NCI-H1417 (cell line): ENCODE measurements around the gene RBM15B.
"Not testable (repeated sequence)": the region's sequence is repeated elsewhere in the genome, so short reads cannot be mapped to it uniquely, and the experiment has no call there.

Experiments used
- DNase-seq, 3 experiments: peaks; one replicate each; lab custom pipeline; 2025; lab: John Stamatoyannopoulos, UW

RBM15B gene, protein sequence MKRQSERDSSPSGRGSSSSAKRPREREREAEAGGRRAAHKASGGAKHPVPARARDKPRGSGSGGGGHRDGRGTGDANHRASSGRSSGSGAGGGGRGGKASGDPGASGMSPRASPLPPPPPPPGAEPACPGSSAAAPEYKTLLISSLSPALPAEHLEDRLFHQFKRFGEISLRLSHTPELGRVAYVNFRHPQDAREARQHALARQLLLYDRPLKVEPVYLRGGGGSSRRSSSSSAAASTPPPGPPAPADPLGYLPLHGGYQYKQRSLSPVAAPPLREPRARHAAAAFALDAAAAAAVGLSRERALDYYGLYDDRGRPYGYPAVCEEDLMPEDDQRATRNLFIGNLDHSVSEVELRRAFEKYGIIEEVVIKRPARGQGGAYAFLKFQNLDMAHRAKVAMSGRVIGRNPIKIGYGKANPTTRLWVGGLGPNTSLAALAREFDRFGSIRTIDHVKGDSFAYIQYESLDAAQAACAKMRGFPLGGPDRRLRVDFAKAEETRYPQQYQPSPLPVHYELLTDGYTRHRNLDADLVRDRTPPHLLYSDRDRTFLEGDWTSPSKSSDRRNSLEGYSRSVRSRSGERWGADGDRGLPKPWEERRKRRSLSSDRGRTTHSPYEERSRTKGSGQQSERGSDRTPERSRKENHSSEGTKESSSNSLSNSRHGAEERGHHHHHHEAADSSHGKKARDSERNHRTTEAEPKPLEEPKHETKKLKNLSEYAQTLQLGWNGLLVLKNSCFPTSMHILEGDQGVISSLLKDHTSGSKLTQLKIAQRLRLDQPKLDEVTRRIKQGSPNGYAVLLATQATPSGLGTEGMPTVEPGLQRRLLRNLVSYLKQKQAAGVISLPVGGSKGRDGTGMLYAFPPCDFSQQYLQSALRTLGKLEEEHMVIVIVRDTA

DNA sequence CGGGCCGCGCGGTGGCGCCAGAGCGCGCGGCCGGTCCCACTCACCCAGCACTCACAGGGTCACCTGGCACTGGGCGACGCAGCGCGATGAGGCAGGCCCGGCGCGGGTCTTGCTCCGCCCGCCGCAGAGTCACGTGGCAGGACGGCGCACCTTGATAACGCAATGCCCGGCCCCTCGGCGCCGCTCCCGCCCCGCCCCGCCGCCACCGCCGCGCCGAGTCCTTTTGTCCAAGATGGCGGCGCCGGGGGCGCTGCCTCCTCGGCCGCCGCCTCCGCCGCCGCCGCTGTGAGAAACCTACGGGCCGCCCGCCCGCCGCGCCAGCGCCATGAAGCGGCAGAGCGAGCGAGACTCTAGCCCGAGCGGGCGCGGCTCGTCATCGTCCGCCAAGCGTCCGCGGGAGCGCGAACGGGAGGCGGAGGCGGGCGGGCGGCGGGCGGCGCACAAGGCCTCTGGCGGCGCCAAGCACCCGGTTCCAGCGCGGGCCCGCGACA is at the start of gene RBM15B:
RBM15B (plus strand) TSS at position 211 of the 491 bp plus-strand sequence; CDS start at position 326, 115 bp downstream.
- peak; percentile 89 to 94 (median 90) for DNase-seq

DNA sequence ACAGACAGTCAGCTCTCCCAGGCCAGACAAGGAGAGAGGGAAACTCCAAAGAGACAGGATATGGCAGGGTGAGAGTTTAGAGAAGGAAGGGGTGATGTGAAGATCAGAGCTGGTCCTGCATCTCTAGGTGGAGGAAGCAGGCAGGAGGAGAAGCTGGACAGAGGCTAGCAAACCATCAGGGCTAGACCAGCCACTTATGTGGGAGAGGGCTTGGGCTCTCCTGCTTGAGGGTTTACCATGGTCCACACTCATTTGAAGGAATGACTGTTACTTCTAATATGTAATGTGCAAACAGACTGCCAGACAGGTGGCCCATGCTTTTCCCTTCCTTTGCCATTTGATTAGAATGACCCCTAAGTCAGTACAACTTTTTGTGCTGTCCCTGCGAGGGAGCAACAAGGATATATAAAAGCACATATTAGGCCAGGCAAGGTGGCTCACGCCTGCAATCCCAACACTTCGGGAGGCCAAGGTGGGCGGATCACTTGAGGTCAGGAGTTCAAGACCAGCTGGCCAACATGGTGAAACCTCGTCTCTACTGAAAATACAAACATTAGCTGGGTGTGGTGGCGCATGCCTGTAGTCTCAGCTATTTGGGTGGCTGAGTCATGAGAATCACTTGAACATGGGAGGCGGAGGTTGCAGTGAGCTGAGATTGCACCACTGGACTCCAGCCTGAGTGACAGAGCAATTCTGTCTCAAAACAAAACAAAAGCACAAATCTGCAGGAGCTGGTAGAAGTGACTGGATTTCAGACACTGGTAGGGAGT is 47.0 kb upstream of the RBM15B start:
- DNase-seq = no peak

DNA sequence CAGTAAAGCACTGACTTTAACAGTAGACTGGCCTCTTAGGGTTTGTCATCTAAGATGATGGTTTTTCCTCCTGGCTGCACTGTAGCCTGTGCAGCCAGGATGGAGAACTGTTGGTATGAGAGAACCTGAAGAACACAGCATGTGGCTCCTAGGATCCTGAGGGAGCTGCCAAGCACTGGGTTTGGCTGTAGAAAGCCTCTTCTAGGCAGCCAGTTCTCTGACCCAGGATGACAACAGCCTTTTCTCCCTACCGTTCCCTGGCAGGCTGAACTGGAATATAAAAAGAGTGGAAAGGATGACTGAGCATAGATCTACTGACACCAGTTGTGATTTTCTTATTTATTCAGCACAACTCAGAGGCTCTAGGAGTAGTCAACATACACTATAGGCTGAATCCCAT is 40.3 kb upstream of the RBM15B start:
- DNase-seq = no peak

DNA sequence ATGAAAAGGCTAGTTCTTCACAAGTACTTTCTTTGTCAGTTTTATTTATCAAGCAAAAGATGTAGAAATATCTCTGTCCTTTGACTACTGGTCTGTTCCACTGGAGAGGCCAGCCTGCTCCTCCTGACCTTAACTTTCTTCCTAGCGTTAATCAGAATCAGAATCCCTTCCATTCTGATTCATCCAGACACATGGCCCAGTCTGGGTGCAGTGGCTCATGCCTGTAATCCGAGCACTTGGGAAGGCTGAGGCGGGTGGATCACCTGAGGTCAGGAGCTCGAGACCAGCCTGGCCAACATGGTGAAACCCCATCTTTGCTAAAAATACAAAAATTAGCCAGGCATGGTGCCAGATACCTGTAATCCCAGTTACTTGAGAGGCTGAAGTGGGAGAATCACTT is 38.0 kb upstream of the RBM15B start:
- no peak for DNase-seq

DNA sequence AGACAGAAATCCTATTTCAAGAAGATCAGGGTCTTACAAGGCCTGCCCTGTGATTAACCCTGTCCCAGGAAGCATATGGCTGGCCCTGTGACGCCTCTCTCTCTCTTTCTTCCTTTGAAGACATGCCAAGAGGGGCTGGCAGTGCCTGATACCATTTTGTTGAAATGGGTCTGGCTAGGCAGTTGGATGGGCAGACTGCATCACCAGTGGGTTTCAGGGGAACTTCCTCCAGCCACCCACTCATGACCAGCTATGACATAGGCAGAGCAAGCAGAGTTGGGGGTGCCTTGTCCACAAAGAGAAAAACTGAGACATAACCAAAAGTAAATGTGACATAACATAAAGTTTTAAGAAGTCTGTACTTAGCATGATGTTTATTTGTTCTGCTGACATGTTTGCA is 37.4 kb upstream of the RBM15B start:
- DNase-seq = no peak

DNA sequence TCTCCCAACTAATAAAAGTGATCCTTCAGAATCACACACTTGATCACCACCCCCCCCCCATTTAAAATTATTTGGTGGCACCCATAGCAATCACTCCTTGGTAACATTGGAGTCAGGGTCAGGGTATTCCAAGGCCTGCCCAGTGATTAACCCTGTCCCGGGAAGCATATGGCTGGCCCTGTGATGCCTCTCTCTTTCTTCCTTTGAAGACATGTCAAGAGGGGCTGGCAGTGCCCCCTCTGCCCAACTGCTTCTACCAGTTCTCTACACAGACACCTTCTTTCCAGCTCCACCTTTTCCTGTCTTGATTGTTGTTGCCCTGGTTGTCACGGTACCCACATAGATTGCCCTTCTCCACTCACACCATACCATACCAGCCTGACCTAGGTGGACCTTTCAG is 36.9 kb upstream of the RBM15B start:
- peak in 1 of 3 experiments; percentile 4 for DNase-seq

DNA sequence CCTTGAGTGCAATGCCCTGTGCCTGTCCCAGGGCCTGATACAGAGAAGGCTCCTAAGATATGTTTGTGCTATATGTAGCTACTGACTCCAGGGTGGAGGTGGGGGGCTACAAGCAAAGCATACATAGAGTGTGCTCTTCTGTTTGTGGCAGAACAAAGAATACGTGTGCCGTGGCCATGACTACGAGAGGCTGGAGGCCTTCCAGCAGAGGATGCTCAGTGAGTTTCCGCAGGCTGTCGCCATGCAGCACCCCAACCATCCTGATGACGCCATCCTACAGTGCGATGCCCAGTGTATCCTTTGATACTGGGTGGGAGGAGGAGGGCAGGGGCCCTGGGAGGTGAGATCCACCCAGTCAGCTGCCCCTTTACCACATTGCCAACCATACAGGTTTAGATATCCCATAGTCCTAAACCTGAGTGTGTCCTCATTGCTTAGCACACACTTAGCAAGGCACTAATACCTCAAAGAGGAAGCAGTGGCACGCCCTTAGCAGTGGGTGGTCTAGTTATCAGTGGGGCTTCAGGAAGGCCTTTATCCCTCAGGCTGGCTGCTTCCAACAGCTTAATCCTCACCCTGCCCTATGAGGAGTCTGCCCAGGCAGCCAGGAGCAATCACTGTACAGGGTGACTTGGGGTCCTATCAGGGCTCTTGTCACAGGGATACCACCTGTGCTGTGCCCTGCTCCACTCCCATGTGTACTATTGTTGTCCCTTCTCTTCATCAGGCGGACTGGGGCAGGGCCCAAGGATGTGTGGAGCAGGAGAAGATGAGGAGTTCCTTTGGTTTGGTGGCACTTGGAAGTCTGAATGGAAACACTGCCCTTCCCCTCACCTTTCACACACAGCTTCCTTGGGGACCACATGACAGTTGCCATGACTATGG is 36.1 kb upstream of the RBM15B start:
- peak in 2 of 3 experiments; percentile 3 to 31 for DNase-seq

DNA sequence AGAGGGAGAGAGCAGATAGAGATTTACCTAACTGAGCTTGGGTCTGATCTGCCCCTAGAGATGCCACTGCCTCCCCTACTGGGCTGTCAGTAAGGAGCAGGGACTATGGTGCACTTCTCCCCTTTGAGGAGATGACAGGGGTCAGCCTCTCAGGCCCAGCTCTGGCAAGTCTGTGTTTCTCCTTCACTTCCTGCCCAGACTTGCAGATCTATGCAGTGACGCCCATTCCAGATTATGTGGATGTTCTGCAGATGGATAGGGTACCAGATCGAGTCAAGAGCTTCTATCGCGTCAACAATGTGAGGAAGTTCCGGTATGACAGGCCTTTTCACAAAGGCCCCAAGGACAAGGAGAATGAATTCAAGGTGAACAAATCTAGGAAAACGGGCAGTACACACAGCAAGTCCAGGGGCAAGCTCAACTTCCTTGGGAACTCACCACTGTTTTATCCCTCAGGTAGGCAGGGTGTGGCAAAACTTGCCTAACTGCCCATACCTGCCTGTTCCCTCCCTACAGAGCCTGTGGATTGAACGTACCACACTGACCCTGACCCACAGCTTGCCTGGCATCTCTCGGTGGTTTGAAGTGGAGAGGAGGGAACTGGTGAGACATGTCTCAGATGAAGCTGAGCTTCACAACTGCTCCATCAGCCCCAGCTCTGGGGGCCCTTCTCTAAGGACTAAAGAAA is 35.0 kb upstream of the RBM15B start:
- DNase-seq = no peak

DNA sequence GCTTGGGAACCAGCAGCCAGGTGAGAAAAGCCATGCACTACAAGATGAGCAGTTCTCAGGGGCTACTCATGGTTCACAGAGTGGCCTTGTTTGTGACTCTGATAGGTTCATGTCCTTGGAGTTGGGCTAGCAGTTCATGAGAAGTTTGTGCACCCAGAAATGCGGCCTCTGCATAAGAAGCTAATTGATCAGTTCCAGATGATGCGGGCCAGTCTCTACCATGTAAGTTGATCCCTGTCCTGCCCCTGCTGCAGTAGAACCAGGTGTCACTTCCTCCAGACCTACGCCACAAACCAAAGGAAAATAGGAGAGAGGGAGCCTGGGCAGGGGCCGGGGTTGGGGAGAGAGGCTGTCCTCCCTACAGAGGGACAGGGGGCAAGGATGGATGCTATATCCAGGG is 33.2 kb upstream of the RBM15B start:
- DNase-seq = no peak

DNA sequence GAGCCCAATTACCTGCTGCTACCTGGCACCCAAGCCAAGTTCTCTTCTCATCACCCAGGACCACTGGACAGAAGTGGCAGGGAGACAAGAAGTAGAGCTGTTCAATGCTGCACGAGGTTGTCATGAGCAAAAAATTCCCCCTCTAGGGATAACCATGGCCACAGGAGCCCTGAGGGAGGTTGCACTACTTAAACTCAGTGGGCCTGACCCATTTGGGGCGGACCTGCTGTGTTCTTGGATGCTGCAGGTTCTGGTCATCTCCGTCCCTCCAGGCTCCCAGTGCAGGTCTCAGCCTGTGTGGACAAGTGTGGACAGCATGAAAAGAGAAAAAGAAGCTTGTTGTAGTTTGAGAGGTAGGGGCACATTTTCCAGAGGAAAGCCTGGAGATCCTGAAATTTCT is 32.1 kb upstream of the RBM15B start:
- DNase-seq = no peak

DNA sequence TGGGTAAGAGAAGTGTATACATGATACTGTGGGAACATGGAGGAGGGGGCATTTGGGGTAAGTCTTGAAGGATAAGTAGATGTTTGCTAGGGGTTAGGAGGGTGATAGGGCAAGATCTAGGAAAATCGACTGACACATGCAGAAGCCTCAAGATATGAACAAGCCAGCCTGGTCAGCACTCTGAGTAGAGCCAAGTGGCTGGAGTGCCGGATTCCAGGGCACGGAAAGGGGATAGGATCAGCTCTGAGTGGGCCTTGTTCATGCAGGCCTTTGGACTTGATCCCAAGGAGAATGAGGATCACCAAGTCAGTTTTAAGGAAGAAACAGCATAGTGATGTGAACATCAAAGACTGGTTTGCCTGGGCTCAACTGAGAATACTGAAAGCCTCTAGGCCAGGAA is 30.3 kb upstream of the RBM15B start:
- no peak for DNase-seq

DNA sequence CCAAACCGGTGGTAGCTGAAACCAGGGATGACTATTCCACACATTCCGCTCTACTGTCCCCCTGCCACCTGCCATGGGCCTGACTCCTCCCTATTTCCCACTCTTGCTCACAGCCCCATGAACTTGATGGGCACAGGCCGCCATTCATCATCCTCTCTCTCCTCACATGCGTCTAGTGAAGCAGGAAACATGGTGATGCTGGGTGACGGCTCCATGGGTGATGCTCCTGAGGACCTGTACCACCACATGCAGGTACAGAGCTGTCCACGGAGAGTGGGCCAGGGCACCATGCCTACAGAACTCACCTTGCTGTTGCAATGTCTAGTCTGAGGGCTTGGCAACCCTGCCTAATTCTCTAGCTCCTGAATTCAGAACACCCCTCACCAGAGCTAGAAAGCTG is 29.3 kb upstream of the RBM15B start:
- DNase-seq = no peak

DNA sequence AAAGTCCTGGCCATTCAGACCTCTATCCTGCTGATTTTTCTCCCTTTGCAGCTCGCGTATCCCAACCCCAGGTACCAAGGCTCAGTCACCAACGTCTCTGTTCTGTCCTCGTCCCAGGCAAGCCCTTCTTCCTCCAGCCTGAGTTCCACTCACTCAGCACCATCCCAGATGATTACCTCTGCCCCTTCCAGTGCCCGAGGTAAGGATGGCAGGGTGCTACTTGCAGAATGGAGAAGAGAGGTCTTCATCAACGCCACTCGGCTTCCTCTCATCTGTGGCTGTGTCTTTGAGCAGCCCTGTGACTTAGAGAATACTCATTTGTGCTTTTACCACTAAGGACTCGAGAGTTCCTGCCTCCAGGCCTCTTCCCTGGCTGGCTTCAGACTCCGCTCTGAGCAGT is 28.6 kb upstream of the RBM15B start:
- no peak for DNase-seq

DNA sequence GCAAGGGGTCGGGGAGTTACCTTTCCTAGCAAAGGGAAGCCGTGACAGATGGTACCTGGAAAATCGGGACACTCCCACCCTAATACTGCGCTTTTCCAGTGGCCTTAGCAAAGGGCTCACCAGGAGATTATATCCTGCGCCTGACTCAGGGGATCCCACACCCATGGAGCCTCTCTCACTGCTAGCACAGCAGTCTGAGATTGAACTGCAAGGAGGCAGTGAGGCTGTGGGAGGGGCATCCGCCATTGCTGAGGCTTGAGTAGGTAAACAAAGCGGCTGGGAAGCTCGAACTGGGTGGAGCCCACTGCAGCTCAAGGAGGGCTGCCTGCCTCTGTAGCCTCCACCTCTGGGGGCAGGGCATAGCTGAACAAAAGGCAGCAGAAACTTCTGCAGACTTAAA is 22.8 kb upstream of the RBM15B start:
- DNase-seq = not testable (repeated sequence)

DNA sequence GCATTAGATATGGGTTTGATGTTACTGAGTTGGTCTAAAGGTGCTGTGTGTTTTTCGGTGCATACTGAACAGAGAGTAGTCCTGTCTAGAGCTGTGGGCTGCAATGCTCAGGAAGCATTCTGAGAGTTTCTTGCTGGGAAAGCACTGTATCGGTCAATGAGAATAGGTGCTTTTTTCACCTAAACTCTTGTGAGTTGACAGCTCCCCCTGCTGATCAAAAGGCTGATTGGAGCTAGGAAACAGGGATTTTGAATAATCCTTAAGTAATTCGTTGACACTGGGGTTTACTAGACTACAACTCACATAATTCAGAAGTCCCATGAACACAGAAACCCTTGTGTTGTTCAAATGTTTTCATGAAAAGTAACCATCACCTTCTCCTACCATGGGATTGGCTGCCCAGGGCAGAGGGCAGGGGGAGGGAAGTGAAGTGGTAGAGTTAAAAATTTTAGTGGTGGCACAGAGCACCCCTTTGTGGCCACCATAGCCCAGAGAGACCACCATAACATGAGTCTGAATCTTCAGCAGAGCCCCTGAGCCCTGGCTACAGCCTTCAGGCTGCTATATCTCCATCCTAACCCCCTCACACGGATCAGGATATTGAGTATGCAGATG is 19.0 kb upstream of the RBM15B start:
- peak; percentile 6 to 69 (median 48) for DNase-seq

DNA sequence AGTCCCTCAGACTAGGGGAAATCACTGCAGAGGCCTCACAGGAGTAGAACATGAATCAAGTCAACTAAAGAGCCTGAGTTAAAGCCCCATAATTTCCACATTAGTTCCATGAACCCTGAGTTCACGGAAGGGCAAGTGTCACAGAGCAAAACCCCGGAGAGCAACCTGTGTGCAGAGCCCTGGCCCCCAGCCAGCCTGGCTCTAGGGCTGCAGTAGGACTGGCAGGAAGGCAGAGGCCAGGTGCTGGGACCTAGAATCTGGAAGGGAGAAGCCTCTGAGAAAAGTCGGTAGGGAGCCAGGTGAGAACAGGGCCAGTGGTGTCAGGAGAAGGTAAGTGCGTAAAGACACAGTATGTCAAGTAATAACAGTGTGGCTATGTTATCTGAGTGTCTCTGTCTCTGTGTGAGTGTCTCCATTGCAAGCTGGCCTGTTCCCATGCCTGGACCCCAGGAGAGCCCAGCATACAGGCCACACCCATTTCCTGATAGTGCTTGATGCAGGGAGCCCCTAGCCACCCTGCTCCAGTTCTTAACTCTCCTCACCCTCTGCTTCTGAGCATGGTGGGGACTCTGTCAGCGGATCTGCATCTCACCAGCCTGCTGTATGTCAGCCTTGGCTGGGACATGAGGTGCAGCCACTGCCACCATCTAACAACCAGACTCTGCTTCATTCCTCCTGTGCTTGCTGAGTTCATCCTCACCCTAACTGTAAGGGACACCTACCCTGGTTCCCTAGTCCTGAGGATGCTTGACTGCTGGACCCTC is 17.2 kb upstream of the RBM15B start:
- DNase-seq = no peak

DNA sequence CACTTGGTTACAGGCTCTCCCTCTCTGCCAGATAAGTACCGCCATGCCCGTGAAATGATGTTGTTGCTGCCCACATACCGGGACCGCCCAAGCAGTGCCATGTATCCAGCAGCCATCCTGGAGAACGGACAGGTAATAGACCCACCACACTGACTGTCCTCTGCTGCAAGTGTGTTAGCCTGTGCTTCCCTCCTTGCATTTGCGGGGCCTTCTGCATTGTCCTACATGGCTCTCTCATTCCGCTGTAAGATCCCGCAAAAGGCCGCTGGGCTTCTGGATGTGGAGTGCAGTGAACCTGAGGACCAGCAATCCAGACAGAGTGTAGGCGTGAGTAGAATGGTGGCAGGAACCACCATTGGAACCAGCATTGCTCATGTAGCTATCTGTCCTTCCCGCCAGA is 16.6 kb upstream of the RBM15B start:
- no peak for DNase-seq

DNA sequence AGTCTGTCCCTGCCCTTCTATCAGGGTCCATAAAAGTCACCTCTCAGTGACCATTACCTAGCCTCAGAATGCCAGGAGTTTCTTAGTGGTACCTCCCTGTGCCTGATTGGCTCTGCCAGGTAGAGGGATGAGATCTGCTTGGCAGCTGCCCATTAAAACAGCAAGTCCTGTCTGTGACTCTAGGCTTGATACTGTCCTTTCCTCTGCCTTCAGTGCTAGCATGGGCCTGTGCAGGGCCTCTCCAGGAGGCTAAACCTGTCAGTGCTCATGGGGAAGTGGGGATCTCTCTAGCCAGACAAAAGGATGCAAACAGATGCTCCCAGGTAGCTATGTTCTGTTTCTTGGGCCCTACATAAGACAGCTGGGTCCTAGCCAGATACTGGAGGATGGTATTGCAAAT is 15.9 kb upstream of the RBM15B start:
- no peak for DNase-seq

DNA sequence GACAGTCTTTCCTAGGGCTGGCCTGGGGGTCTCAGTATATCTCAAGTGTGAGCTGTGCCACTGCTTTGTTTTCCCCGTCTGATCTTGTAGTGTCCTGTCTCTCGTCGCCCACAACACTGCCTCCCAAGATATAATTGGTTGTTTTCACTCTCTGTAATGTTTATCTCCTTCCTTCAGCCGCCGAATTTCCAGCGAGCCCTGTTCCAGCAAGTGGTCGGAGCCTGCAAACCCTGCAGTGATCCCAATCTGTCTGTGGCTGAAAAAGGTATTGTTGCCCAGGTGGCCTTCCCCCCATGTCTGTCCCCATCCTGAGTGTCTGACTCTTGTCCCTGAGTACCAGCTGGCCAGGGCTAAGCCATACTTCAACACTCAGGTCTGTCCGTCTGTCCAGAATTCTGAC is 15.5 kb upstream of the RBM15B start:
- no peak for DNase-seq
